Peyer's patch (tissue), 4 donors: ENCODE data around the gene ZFYVE19. TPM values are rescaled to one million over a fixed set of nuclear protein-coding genes. Genes with fewer than 3 reads are reported as not detected.

ENCODE experiments used
- DNase-seq, 3 donors: peaks; one replicate each; pipeline ENCODE4 v3.0.0-alpha.2; 2017 to 2019
- H3K27ac ChIP-seq, 4 donors: fragments of 200-600 bp; sonication (generic); one replicate each; pipeline ENCODE4 v1.5.1; 2016 to 2019
- H3K27me3 ChIP-seq, 2 donors: fragments of 200-600 bp; sonication (generic); one replicate each; pipeline ENCODE4 v1.5.1; 2019
- H3K36me3 ChIP-seq, 3 donors: fragments of 200-600 bp; sonication (generic); one replicate each; pipeline ENCODE4 v1.5.1; 2016 to 2019
- H3K4me1 ChIP-seq, 4 donors: fragments of 200-600 bp; sonication (generic); one replicate each; pipeline ENCODE4 v1.5.1; 2016 to 2019
- H3K4me3 ChIP-seq, 4 donors: fragments of 200-600 bp; sonication (generic); 1 replicate in 3 of 4; 2 replicates in 1 of 4; pipeline ENCODE4 v1.5.1; 2016 to 2019; ENCODE audit warnings: mild to moderate bottlenecking in 1 of 4
- H3K9me3 ChIP-seq, 4 donors: fragments of 200-600 bp; sonication (generic); one replicate each; pipeline ENCODE4 v1.5.1; 2016 to 2019; ENCODE audit warnings: mild to moderate bottlenecking in 1 of 4
- POLR2A ChIP-seq, 2 donors: fragments of 450-650 bp; IDR thresholded peaks; one replicate each; pipeline ENCODE4 v1.5.1; 2017; ENCODE audit warnings: antibody characterized with exemption in 2 of 2, mild to moderate bottlenecking in 2 of 2, moderate library complexity in 2 of 2
- total RNA-seq, 4 donors: library from RNA; depleted of rRNA; stranded (reverse); fragments of >200 nt; gene quantifications; one replicate each; pipeline ENCODE4 v1.1.0, GENCODE V29; 2016
- TF ChIP-seq, protein P1 (sequence below), 6 experiments: fragments of 450-650 bp in 4 of 6; fragments of 200-600 bp in 2 of 6; sonication (generic) in 1 of 6; IDR thresholded peaks; one replicate each; pipeline ENCODE4 v1.5.1; 2017 to 2019; ENCODE audit warnings: antibody characterized with exemption in 6 of 6, mild to moderate bottlenecking in 3 of 6, moderate library complexity in 1 of 6

The ZFYVE19 gene
- total RNA-seq, 4 donors from 2014 or later = 56.9 to 110 (median 79.9) TPM

DNA sequence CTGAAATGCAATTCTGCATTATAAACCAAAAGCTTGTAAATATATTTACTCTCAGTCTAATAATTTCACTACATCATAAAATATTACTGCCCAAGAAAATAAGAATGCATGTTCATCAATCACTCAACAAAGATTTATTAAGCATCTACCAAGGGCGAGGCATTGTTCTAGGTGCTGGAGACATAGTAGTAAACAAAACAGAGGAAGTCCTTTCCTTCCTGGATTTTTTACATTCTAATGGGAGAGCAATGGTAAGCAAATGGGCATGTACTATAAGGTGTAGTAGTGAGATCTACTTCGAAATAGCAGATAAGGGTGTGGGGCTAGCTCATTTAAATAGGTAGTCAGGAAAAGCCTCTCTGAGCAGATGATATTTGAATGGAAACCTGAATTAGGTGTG is 10.8 kb upstream of the ZFYVE19 start:
- TF ChIP-seq, protein P1, sequence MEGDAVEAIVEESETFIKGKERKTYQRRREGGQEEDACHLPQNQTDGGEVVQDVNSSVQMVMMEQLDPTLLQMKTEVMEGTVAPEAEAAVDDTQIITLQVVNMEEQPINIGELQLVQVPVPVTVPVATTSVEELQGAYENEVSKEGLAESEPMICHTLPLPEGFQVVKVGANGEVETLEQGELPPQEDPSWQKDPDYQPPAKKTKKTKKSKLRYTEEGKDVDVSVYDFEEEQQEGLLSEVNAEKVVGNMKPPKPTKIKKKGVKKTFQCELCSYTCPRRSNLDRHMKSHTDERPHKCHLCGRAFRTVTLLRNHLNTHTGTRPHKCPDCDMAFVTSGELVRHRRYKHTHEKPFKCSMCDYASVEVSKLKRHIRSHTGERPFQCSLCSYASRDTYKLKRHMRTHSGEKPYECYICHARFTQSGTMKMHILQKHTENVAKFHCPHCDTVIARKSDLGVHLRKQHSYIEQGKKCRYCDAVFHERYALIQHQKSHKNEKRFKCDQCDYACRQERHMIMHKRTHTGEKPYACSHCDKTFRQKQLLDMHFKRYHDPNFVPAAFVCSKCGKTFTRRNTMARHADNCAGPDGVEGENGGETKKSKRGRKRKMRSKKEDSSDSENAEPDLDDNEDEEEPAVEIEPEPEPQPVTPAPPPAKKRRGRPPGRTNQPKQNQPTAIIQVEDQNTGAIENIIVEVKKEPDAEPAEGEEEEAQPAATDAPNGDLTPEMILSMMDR (IDR thresholded peaks at IDR 0.05) = no peak
- no peak for TF ChIP-seq POLR2A (IDR thresholded peaks at IDR 0.05)
- peaks cover 0 to 3% (median 0%) of the 10 kb centered on the region in 3 donors for H3K36me3 ChIP-seq
- no peaks in the 10 kb centered on the region for H3K27me3 ChIP-seq
- H3K9me3 ChIP-seq = no peaks in the 10 kb centered on the region
- H3K4me1 ChIP-seq = peaks cover 0 to 25% (median 2%) of the 10 kb centered on the region in 4 donors
- no peak overlapping the region for H3K4me3 ChIP-seq
- peak overlapping the region in 1 of 4 donors; percentile 40 for H3K27ac ChIP-seq
- DNase-seq = no peak

DNA sequence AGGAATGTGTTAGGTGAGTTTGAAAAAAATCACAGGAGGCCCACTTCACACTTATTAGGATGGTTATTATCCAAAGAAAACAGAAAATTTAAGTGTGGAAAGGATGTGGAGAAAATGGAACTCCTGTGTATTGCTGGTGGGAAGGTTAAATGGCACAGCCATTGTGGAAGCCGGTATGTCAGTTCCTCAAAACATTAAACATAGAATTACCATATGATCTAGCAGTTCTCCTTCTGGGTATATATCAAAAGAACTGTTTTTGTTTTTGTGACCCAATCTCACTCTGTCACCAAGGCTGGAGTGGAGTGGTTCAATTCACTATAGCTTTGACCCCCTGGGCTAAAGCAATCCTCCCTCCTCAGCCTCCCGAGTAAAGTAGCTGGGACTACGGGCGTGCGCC is 10.4 kb upstream of the ZFYVE19 start:
- Histone ChIP-seq H3K4me1 (peaks cover 0 to 25% (median 2%) of the 10 kb centered on the region in 4 donors), H3K27ac (no peak overlapping the region), H3K9me3 (no peaks in the 10 kb centered on the region), H3K36me3 (peaks cover 0 to 5% (median 0%) of the 10 kb centered on the region in 3 donors), H3K4me3 (no peak overlapping the region), H3K27me3 (no peaks in the 10 kb centered on the region)
- DNase-seq = no peak
- no peak for TF ChIP-seq POLR2A (IDR thresholded peaks at IDR 0.05)
- TF ChIP-seq, protein P1 (IDR thresholded peaks at IDR 0.05) = no peak

DNA sequence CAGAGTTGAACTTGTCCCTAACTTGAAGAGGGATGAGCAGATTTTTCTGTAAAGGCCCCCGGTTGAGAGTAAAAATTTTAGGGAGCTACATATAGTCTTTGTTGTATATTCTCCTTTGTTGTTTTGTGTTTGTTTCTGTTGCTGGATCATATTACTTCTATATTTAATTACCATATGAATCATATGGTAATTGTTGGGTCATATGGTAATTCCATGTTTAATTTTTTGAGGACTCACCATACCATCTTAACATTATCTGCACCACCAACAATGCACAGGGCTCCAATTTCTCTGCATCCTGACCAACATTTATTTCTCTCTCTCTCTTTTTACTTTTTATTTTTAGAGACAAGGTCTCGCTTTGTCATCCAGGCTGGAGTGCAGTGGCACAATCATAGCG is 7.4 kb upstream of the ZFYVE19 start:
- no peaks in the 10 kb centered on the region for H3K9me3 ChIP-seq
- peaks cover 0 to 5% (median 0%) of the 10 kb centered on the region in 3 donors for H3K36me3 ChIP-seq
- TF ChIP-seq POLR2A (IDR thresholded peaks at IDR 0.05) = no peak
- TF ChIP-seq, protein P1 (IDR thresholded peaks at IDR 0.05) = no peak
- no peak overlapping the region for H3K27ac ChIP-seq
- H3K4me3 ChIP-seq = no peak overlapping the region
- H3K27me3 ChIP-seq = no peaks in the 10 kb centered on the region
- H3K4me1 ChIP-seq = peaks cover 0 to 32% (median 2%) of the 10 kb centered on the region in 4 donors
- DNase-seq = no peak

DNA sequence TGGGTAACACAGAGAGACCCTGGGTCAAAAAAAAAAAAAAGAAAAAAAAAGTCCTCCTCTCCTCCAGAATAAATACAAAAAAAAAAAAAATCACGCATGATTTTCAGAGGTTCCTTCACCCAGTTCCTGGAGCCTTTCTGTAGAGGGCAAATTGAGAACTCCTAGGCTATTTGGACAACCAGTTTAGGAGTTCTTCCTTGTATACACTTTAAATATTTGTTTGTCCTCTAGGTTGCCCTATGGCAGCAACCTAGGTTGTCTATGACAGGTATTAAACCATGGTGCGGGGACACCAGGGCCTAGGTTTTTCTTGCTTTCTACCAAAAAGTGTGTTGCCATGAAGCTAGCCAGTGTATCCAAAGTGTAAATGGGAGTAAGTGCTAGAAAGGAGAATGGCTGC is 3.8 kb upstream of the ZFYVE19 start:
- no peak overlapping the region for H3K27ac ChIP-seq
- H3K4me1 ChIP-seq = peaks cover 0 to 38% (median 7%) of the 10 kb centered on the region in 4 donors
- no peaks in the 10 kb centered on the region for H3K9me3 ChIP-seq
- TF ChIP-seq, protein P1 (IDR thresholded peaks at IDR 0.05) = no peak
- TF ChIP-seq POLR2A (IDR thresholded peaks at IDR 0.05) = no peak
- H3K4me3 ChIP-seq = no peak overlapping the region
- H3K27me3 ChIP-seq = no peaks in the 10 kb centered on the region
- DNase-seq = no peak
- peaks cover 0 to 5% (median 0%) of the 10 kb centered on the region in 3 donors for H3K36me3 ChIP-seq

DNA sequence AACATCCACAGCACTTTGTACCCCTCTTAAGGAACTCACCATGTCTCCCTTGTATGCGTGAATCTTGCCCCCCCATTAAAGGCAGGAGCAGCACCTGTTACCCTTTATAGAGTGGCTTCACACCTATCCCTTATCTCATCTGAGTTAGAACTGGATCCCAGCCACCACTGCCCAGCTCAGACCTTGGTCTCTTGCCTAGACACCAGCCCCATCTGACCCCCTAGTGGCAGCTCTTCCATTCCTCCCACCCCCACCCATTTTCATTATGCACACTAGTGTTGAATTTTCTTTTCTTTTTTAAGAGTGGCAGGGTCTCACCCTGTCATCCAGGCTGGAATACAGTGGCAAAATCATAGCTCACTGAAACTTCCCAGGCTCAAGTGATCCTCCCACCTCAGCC is 3.2 kb upstream of the ZFYVE19 start:
- Histone ChIP-seq H3K27ac (no peak overlapping the region), H3K36me3 (peaks cover 0 to 5% (median 0%) of the 10 kb centered on the region in 3 donors), H3K4me3 (no peak overlapping the region), H3K9me3 (no peaks in the 10 kb centered on the region), H3K27me3 (no peaks in the 10 kb centered on the region), H3K4me1 (peaks cover 0 to 40% (median 10%) of the 10 kb centered on the region in 4 donors)
- DNase-seq = no peak
- no peak for TF ChIP-seq POLR2A (IDR thresholded peaks at IDR 0.05)
- TF ChIP-seq, protein P1 (IDR thresholded peaks at IDR 0.05) = peak in 1 of 6 experiments; percentile 9

DNA sequence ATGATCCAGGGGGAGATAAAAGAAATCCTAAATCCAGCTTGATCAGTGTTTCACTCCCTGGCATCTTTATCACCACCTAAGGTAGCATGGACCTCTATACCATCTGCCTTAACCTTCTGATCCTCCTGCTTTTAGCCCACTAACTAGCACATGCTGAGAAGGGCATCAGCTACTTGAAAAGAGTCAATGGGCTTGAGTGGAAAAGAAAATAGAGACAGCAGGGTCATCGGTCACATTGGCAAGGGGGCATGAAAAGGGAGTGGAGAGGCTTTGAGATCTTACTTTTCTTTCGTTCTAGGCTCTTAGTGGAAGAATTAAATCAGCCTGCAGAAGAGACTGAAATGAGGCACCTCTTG is 239 bp upstream of the ZFYVE19 start:
- no peak for DNase-seq
- Histone ChIP-seq H3K4me1 (peaks cover 0 to 46% (median 11%) of the 10 kb centered on the region in 4 donors), H3K4me3 (peak overlapping the region; percentile 70 to 94 (median 90)), H3K27ac (peak overlapping the region; percentile 91 to 97 (median 96)), H3K9me3 (no peaks in the 10 kb centered on the region), H3K36me3 (peaks cover 0 to 15% (median 0%) of the 10 kb centered on the region in 3 donors), H3K27me3 (no peaks in the 10 kb centered on the region)
- TF ChIP-seq, protein P1 (IDR thresholded peaks at IDR 0.05) = no peak
- no peak for TF ChIP-seq POLR2A (IDR thresholded peaks at IDR 0.05)
